ENCODE measurements around the gene NKX6-2. TPM values are rescaled to one million over a fixed set of nuclear protein-coding genes. Genes with fewer than 3 reads are reported as not detected.
"Not testable (repeated sequence)": the region's sequence is repeated elsewhere in the genome, so short reads cannot be mapped to it uniquely, and the experiment has no call there.

The NKX6-2 gene
- total RNA-seq, 1 donor from 2014 or later: not detected

- Mint-ChIP-seq H3K4me3 (no peak overlapping the region), H3K27me3 (ENCODE audit: low read depth) (peaks cover 68% of the 10 kb centered on the region), H3K9me3 (no peaks in the 10 kb centered on the region), H3K36me3 (no peaks in the 10 kb centered on the region), H3K4me1 (no peaks in the 10 kb centered on the region), H3K27ac (no peak overlapping the region)
- no peak for DNase-seq (ENCODE audit: low spot score in 2 of 2, unreplicated experiment in 2 of 2)
- TF ChIP-seq CTCF (IDR thresholded peaks at IDR 0.05; ENCODE audit: unreplicated experiment): no peak
Observed at GRCh38 chr10:132793213-132793612, 7.3 kb upstream of the NKX6-2 start.

GRCh38 chr10:132792796-132793195 lies 6.8 kb upstream of the NKX6-2 start:
- no peak overlapping the region for H3K4me3 Mint-ChIP-seq
- H3K4me1 Mint-ChIP-seq: no peaks in the 10 kb centered on the region
- no peak for TF ChIP-seq CTCF (IDR thresholded peaks at IDR 0.05; ENCODE audit: unreplicated experiment)
- no peak for DNase-seq (ENCODE audit: low spot score in 2 of 2, unreplicated experiment in 2 of 2)
- no peaks in the 10 kb centered on the region for H3K36me3 Mint-ChIP-seq
- peaks cover 72% of the 10 kb centered on the region for H3K27me3 Mint-ChIP-seq (ENCODE audit: low read depth)
- H3K9me3 Mint-ChIP-seq: no peaks in the 10 kb centered on the region
- H3K27ac Mint-ChIP-seq: no peak overlapping the region

- not testable (repeated sequence) for H3K4me1 Mint-ChIP-seq; H3K36me3 Mint-ChIP-seq; DNase-seq (ENCODE audit: low spot score in 2 of 2, unreplicated experiment in 2 of 2); H3K9me3 Mint-ChIP-seq; H3K4me3 Mint-ChIP-seq; H3K27ac Mint-ChIP-seq
- H3K27me3 Mint-ChIP-seq (ENCODE audit: low read depth): peaks cover 69% of the 10 kb centered on the region
Observed at GRCh38 chr10:132792099-132792498, 6.2 kb upstream of the NKX6-2 start.

- Mint-ChIP-seq H3K36me3 (no peaks in the 10 kb centered on the region), H3K27ac (no peak overlapping the region), H3K4me1 (no peaks in the 10 kb centered on the region), H3K4me3 (no peak overlapping the region), H3K9me3 (no peaks in the 10 kb centered on the region), H3K27me3 (ENCODE audit: low read depth) (peaks cover 68% of the 10 kb centered on the region)
- DNase-seq (ENCODE audit: low spot score in 2 of 2, unreplicated experiment in 2 of 2): no peak
- TF ChIP-seq CTCF (IDR thresholded peaks at IDR 0.05; ENCODE audit: unreplicated experiment): no peak
Observed at GRCh38 chr10:132790934-132791829, 5.2 kb upstream of the NKX6-2 start.

- H3K27me3 Mint-ChIP-seq (ENCODE audit: low read depth): peaks cover 67% of the 10 kb centered on the region
- no peak for TF ChIP-seq CTCF (IDR thresholded peaks at IDR 0.05; ENCODE audit: unreplicated experiment)
- no peak overlapping the region for H3K27ac Mint-ChIP-seq
- no peak for DNase-seq (ENCODE audit: low spot score in 2 of 2, unreplicated experiment in 2 of 2)
- no peak overlapping the region for H3K4me3 Mint-ChIP-seq
- H3K4me1 Mint-ChIP-seq: no peaks in the 10 kb centered on the region
- no peaks in the 10 kb centered on the region for H3K36me3 Mint-ChIP-seq
- H3K9me3 Mint-ChIP-seq: no peaks in the 10 kb centered on the region
Observed at GRCh38 chr10:132790470-132790869, 4.5 kb upstream of the NKX6-2 start.

DNA sequence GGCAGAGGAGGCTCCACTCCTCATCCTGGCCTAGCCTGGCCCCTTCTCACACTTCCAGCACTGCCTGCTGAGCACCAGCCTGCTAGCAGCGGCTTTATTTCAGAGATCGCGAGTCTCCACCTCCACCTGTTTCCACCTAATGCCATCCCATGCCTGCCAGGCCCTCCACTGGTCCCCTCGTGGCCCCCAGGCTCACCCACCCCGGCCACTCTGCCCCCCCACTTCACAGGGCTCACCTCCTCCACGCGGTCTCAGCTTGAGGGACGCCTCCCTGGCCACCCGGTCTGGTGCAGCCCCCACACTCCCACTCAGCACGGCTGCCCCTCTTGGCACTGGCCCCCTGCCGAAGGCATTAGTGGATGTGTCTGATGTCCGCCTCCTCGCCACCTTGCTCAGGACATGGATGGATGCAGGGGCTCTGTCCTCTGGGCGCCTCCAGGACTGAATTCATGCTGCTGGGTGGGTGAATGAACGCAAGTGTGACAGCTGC lies 3.8 kb upstream of the NKX6-2 start:
- Mint-ChIP-seq H3K9me3 (no peaks in the 10 kb centered on the region), H3K27ac (no peak overlapping the region), H3K27me3 (ENCODE audit: low read depth) (peaks cover 66% of the 10 kb centered on the region), H3K36me3 (no peaks in the 10 kb centered on the region), H3K4me3 (no peak overlapping the region), H3K4me1 (no peaks in the 10 kb centered on the region)
- TF ChIP-seq CTCF (IDR thresholded peaks at IDR 0.05; ENCODE audit: unreplicated experiment): no peak
- no peak for DNase-seq (ENCODE audit: low spot score in 2 of 2, unreplicated experiment in 2 of 2)
